Vagina (tissue), 2 donors: ENCODE results near the gene LDLRAD3. TPM values are rescaled to one million over a fixed set of nuclear protein-coding genes. Genes with fewer than 3 reads are reported as not detected.

ENCODE experiments used
- DNase-seq, 2 donors: peaks; one replicate each; pipeline ENCODE4 v3.0.0-alpha.2; 2017; ENCODE audit errors: extremely low spot score in 2 of 2
- H3K27ac ChIP-seq: fragments of 200-600 bp; sonication (generic); one replicate; pipeline ENCODE4 v1.5.1; 2019
- H3K27me3 ChIP-seq: fragments of 200-600 bp; sonication (generic); one replicate; pipeline ENCODE4 v1.5.1; 2019
- H3K36me3 ChIP-seq, 2 donors: fragments of 200-600 bp; sonication (generic); one replicate each; pipeline ENCODE4 v1.5.1; 2017 to 2019
- H3K4me1 ChIP-seq: fragments of 200-600 bp; sonication (generic); one replicate; pipeline ENCODE4 v1.5.1; 2019
- H3K4me3 ChIP-seq, 2 donors: fragments of 200-600 bp; sonication (generic); 1 replicate in 1 of 2; 2 replicates in 1 of 2; pipeline ENCODE4 v1.5.1; 2016 to 2019
- H3K9me3 ChIP-seq: fragments of 200-600 bp; sonication (generic); one replicate; pipeline ENCODE4 v1.5.1; 2019
- CTCF ChIP-seq, 3 experiments: fragments of 450-650 bp in 2 of 3; fragments of 200-600 bp in 1 of 3; sonication (generic) in 1 of 3; IDR thresholded peaks; one replicate each; pipeline ENCODE4 v1.5.1; 2017 to 2019; ENCODE audit warnings: antibody characterized with exemption in 3 of 3, mild to moderate bottlenecking in 2 of 3, moderate library complexity in 2 of 3
- POLR2A ChIP-seq, 2 donors: fragments of 450-650 bp; IDR thresholded peaks; one replicate each; pipeline ENCODE4 v1.6.1; 2017; ENCODE audit warnings: antibody characterized with exemption in 2 of 2, mild to moderate bottlenecking in 2 of 2, moderate library complexity in 2 of 2
- POLR2AphosphoS5 ChIP-seq, 2 donors: sonication (generic); formaldehyde crosslinking; IDR thresholded peaks; one replicate each; pipeline ENCODE4 v1.9.0; 2017; ENCODE audit warnings: antibody characterized with exemption in 2 of 2, mild to moderate bottlenecking in 2 of 2, low read depth in 1 of 2; ENCODE audit not compliant: insufficient read depth in 1 of 2
- intact Hi-C: fragments of 100-400 bp; cut with DNase I; formaldehyde crosslinking; loops from one replicate; pipeline ENCODE4 v1.15.1; 2023
- total RNA-seq: library from RNA; depleted of rRNA; stranded (reverse); fragments of >200 nt; gene quantifications from one replicate; pipeline ENCODE4 v1.2.3, GENCODE V29; 2016

LDLRAD3 gene
- total RNA-seq, 1 donor from 2014 or later: 34.4 TPM

- no peaks in the 10 kb centered on the region for H3K27me3 ChIP-seq
- peaks cover 20% of the 10 kb centered on the region for H3K4me1 ChIP-seq
- H3K4me3 ChIP-seq: no peak overlapping the region
- TF ChIP-seq POLR2A (IDR thresholded peaks at IDR 0.05) (no peak), POLR2AphosphoS5 (IDR thresholded peaks at IDR 0.05; ENCODE audit: insufficient read depth in 1 of 2, low read depth in 1 of 2) (no peak), CTCF (IDR thresholded peaks at IDR 0.05) (no peak)
- H3K9me3 ChIP-seq: no peaks in the 10 kb centered on the region
- intact Hi-C loops: no loop called here
- H3K27ac ChIP-seq: no peak overlapping the region
- peak in 1 of 2 donors; percentile 69 for DNase-seq
- H3K36me3 ChIP-seq: peaks cover 0 to 9% of the 10 kb centered on the region in 2 donors
Measured at GRCh38 chr11:36077886-36078685, 134.2 kb downstream of the LDLRAD3 start.

- peaks cover 0 to 11% of the 10 kb centered on the region in 2 donors for H3K36me3 ChIP-seq
- H3K9me3 ChIP-seq: no peaks in the 10 kb centered on the region
- no peaks in the 10 kb centered on the region for H3K27me3 ChIP-seq
- no peak for TF ChIP-seq CTCF (IDR thresholded peaks at IDR 0.05)
- TF ChIP-seq POLR2AphosphoS5 (IDR thresholded peaks at IDR 0.05; ENCODE audit: insufficient read depth in 1 of 2, low read depth in 1 of 2): no peak
- TF ChIP-seq POLR2A (IDR thresholded peaks at IDR 0.05): no peak
- no peak overlapping the region for H3K4me3 ChIP-seq
- H3K27ac ChIP-seq: no peak overlapping the region
- intact Hi-C loops: no loop called here
- H3K4me1 ChIP-seq: peaks cover 14% of the 10 kb centered on the region
- DNase-seq: peak in 1 of 2 donors; percentile 75
Measured at GRCh38 chr11:36078686-36079055, 134.8 kb downstream of the LDLRAD3 start.

GRCh38 chr11:36079878-36080675 lies 136.2 kb downstream of the LDLRAD3 start:
- Histone ChIP-seq H3K4me1 (peaks cover 2% of the 10 kb centered on the region), H3K4me3 (no peak overlapping the region), H3K9me3 (no peaks in the 10 kb centered on the region), H3K27me3 (no peaks in the 10 kb centered on the region), H3K27ac (no peak overlapping the region), H3K36me3 (peaks cover 0 to 16% of the 10 kb centered on the region in 2 donors)
- intact Hi-C loops: no loop called here
- peak in 1 of 2 donors; percentile 37 for DNase-seq
- TF ChIP-seq POLR2AphosphoS5 (IDR thresholded peaks at IDR 0.05; ENCODE audit: insufficient read depth in 1 of 2, low read depth in 1 of 2): no peak
- no peak for TF ChIP-seq POLR2A (IDR thresholded peaks at IDR 0.05)
- no peak for TF ChIP-seq CTCF (IDR thresholded peaks at IDR 0.05)

DNA sequence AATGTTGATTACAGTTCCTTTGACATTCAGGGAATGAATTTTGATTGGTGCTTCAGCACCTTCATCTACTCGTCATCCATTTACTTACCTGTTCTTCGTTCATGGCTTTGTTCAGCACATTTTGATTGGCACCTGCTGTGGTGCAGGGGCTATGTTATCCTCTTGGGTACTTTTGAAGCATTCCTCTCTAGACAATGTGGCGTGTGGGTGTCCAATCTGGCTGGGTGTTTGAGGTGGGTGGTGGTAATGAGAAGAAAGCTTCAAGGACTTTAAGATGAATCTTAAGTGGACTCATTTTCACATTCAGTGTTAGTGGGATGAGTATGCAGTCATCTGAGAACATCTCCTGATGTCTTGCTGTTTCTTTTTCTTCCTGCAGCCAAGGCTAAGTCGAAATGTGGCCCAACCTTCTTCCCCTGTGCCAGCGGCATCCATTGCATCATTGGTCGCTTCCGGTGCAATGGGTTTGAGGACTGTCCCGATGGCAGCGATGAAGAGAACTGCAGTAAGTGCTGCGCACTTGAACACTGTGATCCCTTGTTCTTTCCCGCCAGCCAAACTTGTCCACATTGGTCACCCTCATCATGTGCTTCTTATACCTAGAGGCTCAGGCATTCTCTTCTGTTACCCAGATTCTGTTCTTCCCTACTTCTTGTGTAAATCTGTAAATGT lies 137.5 kb downstream of the LDLRAD3 start:
- TF ChIP-seq POLR2AphosphoS5 (IDR thresholded peaks at IDR 0.05; ENCODE audit: insufficient read depth in 1 of 2, low read depth in 1 of 2) (no peak), CTCF (IDR thresholded peaks at IDR 0.05) (no peak), POLR2A (IDR thresholded peaks at IDR 0.05) (no peak)
- peak in 1 of 2 donors; percentile 49 for DNase-seq
- no peaks in the 10 kb centered on the region for H3K27me3 ChIP-seq
- H3K4me3 ChIP-seq: no peak overlapping the region
- H3K4me1 ChIP-seq: no peaks in the 10 kb centered on the region
- intact Hi-C loops: no loop called here
- H3K27ac ChIP-seq: no peak overlapping the region
- peaks cover 0 to 16% of the 10 kb centered on the region in 2 donors for H3K36me3 ChIP-seq
- H3K9me3 ChIP-seq: no peaks in the 10 kb centered on the region
